Chondrocyte (in vitro differentiated cells): ENCODE results near the gene CCDC40. TPM values are rescaled to one million over a fixed set of nuclear protein-coding genes. Genes with fewer than 3 reads are reported as not detected.

Experiments
- DNase-seq: peaks from one replicate; pipeline ENCODE4 v3.0.0; 2021; ENCODE audit warnings: mixed read lengths, low spot score
- H3K27ac Mint-ChIP-seq: one replicate; pipeline ENCODE4 v1.8.0; 2021; ENCODE audit warnings: mild to moderate bottlenecking, moderate library complexity, mixed read lengths; ENCODE audit not compliant: unreplicated experiment
- H3K27me3 Mint-ChIP-seq: 2 replicates; pipeline ENCODE4 v1.8.0; 2021; ENCODE audit warnings: low read depth, mixed read lengths
- H3K36me3 Mint-ChIP-seq: 2 replicates; pipeline ENCODE4 v1.8.0; 2021; ENCODE audit warnings: low read depth, mixed read lengths
- H3K4me1 Mint-ChIP-seq: 2 replicates; pipeline ENCODE4 v1.8.0; 2021; ENCODE audit warnings: low read depth, mild to moderate bottlenecking, mixed read lengths
- H3K4me3 Mint-ChIP-seq: one replicate; pipeline ENCODE4 v1.8.0; 2021; ENCODE audit warnings: mild to moderate bottlenecking, moderate library complexity, mixed read lengths; ENCODE audit not compliant: unreplicated experiment
- H3K9me3 Mint-ChIP-seq: 2 replicates; pipeline ENCODE4 v1.8.0; 2021; ENCODE audit warnings: low read depth, mixed read lengths
- total RNA-seq: library from RNA; stranded (reverse); gene quantifications from 3 replicates; pipeline ENCODE4 v1.2.1, GENCODE V29; 2021
- TF ChIP-seq, protein P1 (sequence below): fragments of 200-600 bp; sonication (generic); IDR thresholded peaks from 2 replicates; pipeline ENCODE4 v1.5.0; 2021; ENCODE audit warnings: antibody characterized with exemption, mild to moderate bottlenecking, moderate library complexity

CCDC40 gene
- total RNA-seq, 1 donor from 2014 or later = 5.8 TPM

- Mint-ChIP-seq H3K27ac (no peak overlapping the region), H3K36me3 (peaks cover 6% of the 10 kb centered on the region), H3K27me3 (no peaks in the 10 kb centered on the region), H3K4me1 (peaks cover 5% of the 10 kb centered on the region), H3K4me3 (no peak overlapping the region), H3K9me3 (no peaks in the 10 kb centered on the region)
- TF ChIP-seq, protein P1, sequence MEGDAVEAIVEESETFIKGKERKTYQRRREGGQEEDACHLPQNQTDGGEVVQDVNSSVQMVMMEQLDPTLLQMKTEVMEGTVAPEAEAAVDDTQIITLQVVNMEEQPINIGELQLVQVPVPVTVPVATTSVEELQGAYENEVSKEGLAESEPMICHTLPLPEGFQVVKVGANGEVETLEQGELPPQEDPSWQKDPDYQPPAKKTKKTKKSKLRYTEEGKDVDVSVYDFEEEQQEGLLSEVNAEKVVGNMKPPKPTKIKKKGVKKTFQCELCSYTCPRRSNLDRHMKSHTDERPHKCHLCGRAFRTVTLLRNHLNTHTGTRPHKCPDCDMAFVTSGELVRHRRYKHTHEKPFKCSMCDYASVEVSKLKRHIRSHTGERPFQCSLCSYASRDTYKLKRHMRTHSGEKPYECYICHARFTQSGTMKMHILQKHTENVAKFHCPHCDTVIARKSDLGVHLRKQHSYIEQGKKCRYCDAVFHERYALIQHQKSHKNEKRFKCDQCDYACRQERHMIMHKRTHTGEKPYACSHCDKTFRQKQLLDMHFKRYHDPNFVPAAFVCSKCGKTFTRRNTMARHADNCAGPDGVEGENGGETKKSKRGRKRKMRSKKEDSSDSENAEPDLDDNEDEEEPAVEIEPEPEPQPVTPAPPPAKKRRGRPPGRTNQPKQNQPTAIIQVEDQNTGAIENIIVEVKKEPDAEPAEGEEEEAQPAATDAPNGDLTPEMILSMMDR = no peak
- no peak for DNase-seq
Measured at GRCh38 chr17:80010283-80010858, 26.1 kb upstream of the CCDC40 start.

DNA sequence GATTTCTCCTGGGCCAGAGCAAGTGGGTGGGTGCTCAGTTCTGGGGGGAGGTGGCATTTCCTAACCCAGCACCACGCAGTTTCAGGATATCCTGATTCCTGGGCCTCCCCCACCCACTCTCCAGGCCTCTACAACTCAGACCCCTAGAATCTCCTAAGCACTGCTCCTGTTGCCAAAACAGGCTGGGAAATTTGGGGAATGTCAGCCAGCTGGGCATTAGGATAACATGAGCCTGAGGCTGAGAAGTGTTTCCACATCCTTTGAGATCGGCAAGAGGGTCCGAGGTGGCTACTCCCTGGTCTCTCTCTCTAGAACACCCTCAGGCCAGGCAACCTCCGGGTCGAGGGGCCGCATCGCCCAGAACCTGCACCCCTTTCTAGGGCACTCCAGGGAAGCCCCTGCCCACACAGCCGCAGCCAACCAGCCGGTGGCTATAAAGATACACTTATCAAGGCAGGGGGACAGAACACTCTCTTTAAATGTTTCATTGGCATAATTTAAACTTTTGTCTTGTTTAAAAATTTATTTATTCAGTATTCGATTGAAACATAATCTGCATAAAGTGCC is 24.4 kb upstream of the CCDC40 start:
- TF ChIP-seq, protein P1 = no peak
- Mint-ChIP-seq H3K9me3 (no peaks in the 10 kb centered on the region), H3K27me3 (no peaks in the 10 kb centered on the region), H3K4me1 (no peaks in the 10 kb centered on the region), H3K4me3 (no peak overlapping the region), H3K27ac (no peak overlapping the region), H3K36me3 (peaks cover 7% of the 10 kb centered on the region)
- no peak for DNase-seq

- Mint-ChIP-seq H3K4me3 (no peak overlapping the region), H3K9me3 (no peaks in the 10 kb centered on the region), H3K27me3 (no peaks in the 10 kb centered on the region), H3K36me3 (peaks cover 7% of the 10 kb centered on the region), H3K27ac (no peak overlapping the region), H3K4me1 (no peaks in the 10 kb centered on the region)
- no peak for DNase-seq
- TF ChIP-seq, protein P1 = no peak
Measured at GRCh38 chr17:80012765-80013741, 23.4 kb upstream of the CCDC40 start.

GRCh38 chr17:80017226-80018010 is 19.0 kb upstream of the CCDC40 start:
- peaks cover 7% of the 10 kb centered on the region for H3K36me3 Mint-ChIP-seq
- H3K4me3 Mint-ChIP-seq = no peak overlapping the region
- no peak overlapping the region for H3K27ac Mint-ChIP-seq
- no peaks in the 10 kb centered on the region for H3K27me3 Mint-ChIP-seq
- no peaks in the 10 kb centered on the region for H3K4me1 Mint-ChIP-seq
- TF ChIP-seq, protein P1 = no peak
- DNase-seq = no peak
- H3K9me3 Mint-ChIP-seq = no peaks in the 10 kb centered on the region
